BJ (cell line): ENCODE data around the gene SLC27A5. TPM values are rescaled to one million over a fixed set of nuclear protein-coding genes. Genes with fewer than 3 reads are reported as not detected.
A peak's percentile ranks its signal among the peaks of the same experiment; 100 is the strongest.

Experiments used
- CTCF ChIA-PET: fragments of 350-600 bp; formaldehyde crosslinking; extraction: SDS; loops from one replicate; lab custom pipeline; 2021; ENCODE audit warnings: antibody characterized with exemption, inconsistent platforms; lab: Yijun Ruan, JAX
- POLR2A ChIA-PET: fragments of 300-600 bp; sonication (Branson Sonifier 250); formaldehyde crosslinking; extraction: SDS; loops from one replicate; lab custom pipeline; 2021; ENCODE audit warnings: antibody characterized with exemption; lab: Charles Lee
- DNase-seq: peaks from one replicate; pipeline ENCODE4 v3.0.0-alpha.2; 2011; ENCODE audit warnings: low read depth
- H3K27me3 ChIP-seq: 2 replicates; pipeline ENCODE4 v1.6.0; 2011; ENCODE audit warnings: low read length; ENCODE audit not compliant: control insufficient read depth, insufficient read depth
- H3K36me3 ChIP-seq: 2 replicates; pipeline ENCODE4 v1.5.1; 2011; ENCODE audit warnings: low read length; ENCODE audit not compliant: control insufficient read depth, insufficient read depth
- H3K4me3 ChIP-seq: 2 replicates; pipeline ENCODE4 v1.5.1; 2011; ENCODE audit warnings: low read depth, mild to moderate bottlenecking, control low read depth, low read length
- polyA plus RNA-seq: library from polyadenylated mRNA; depleted of rRNA; stranded (reverse); fragments of >200 nt; gene quantifications from 2 replicates; pipeline ENCODE4 v1.2.3, GENCODE V29; 2011
- TF ChIP-seq, protein P1 (sequence below): IDR thresholded peaks from 2 replicates; pipeline ENCODE4 v1.5.1; 2011; ENCODE audit warnings: low read depth, mild to moderate bottlenecking, control low read depth, inconsistent platforms, low read length, moderate library complexity; ENCODE audit not compliant: insufficient read depth

SLC27A5 gene
- polyA plus RNA-seq, 1 experiment, result 13.1 TPM

DNA sequence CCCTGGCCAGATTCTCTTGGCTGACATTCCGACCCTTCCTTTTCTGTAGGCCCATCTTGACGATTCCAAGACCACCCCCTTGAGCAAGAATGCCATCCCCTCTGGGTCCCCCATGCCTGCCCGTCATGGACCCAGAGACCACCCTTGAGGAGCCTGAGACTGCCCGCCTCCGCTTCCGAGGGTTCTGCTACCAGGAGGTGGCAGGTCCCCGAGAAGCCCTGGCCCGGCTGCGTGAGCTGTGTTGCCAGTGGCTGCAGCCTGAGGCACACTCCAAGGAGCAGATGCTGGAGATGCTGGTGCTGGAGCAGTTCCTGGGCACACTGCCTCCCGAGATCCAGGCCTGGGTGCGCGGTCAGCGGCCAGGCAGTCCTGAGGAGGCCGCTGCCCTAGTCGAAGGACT lies 34.7 kb downstream of the SLC27A5 start:
- POLR2A ChIA-PET, result no interaction called here
- no peaks in the 10 kb centered on the region for H3K27me3 ChIP-seq
- no peak for DNase-seq
- peaks cover 15% of the 10 kb centered on the region for H3K36me3 ChIP-seq
- TF ChIP-seq, protein P1, sequence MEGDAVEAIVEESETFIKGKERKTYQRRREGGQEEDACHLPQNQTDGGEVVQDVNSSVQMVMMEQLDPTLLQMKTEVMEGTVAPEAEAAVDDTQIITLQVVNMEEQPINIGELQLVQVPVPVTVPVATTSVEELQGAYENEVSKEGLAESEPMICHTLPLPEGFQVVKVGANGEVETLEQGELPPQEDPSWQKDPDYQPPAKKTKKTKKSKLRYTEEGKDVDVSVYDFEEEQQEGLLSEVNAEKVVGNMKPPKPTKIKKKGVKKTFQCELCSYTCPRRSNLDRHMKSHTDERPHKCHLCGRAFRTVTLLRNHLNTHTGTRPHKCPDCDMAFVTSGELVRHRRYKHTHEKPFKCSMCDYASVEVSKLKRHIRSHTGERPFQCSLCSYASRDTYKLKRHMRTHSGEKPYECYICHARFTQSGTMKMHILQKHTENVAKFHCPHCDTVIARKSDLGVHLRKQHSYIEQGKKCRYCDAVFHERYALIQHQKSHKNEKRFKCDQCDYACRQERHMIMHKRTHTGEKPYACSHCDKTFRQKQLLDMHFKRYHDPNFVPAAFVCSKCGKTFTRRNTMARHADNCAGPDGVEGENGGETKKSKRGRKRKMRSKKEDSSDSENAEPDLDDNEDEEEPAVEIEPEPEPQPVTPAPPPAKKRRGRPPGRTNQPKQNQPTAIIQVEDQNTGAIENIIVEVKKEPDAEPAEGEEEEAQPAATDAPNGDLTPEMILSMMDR, result no peak
- CTCF ChIA-PET, result interaction anchor here (1.5 kb wide), 1 partner anchor 10 kb away, joined by 4 read pairs; no protein-coding TSS in a partner anchor
- no peak overlapping the region; the same call in 1 of the 2 replicates for H3K4me3 ChIP-seq

GRCh38 chr19:58476498-58477015 lies 35.2 kb downstream of the SLC27A5 start:
- TF ChIP-seq, protein P1, result no peak
- ChIA-PET CTCF (no interaction called here), POLR2A (no interaction called here)
- no peak for DNase-seq
- no peaks in the 10 kb centered on the region for H3K27me3 ChIP-seq
- H3K4me3 ChIP-seq, result peak overlapping the region; percentile 62
- peaks cover 19% of the 10 kb centered on the region for H3K36me3 ChIP-seq

- DNase-seq, result peak; percentile 84
- ChIA-PET CTCF (no interaction called here), POLR2A (no interaction called here)
- Histone ChIP-seq H3K27me3 (no peaks in the 10 kb centered on the region), H3K36me3 (peaks cover 18% of the 10 kb centered on the region), H3K4me3 (peak within 1 kb of the TSS; percentile 62)
- TF ChIP-seq, protein P1, result no peak
Observed at GRCh38 chr19:58475714-58476497, 35.9 kb downstream of the SLC27A5 start, which contains the start of gene ZNF446. ZNF446 (plus strand) TSS chr19:58476352; CDS start chr19:58477219, 867 bp downstream.

DNA sequence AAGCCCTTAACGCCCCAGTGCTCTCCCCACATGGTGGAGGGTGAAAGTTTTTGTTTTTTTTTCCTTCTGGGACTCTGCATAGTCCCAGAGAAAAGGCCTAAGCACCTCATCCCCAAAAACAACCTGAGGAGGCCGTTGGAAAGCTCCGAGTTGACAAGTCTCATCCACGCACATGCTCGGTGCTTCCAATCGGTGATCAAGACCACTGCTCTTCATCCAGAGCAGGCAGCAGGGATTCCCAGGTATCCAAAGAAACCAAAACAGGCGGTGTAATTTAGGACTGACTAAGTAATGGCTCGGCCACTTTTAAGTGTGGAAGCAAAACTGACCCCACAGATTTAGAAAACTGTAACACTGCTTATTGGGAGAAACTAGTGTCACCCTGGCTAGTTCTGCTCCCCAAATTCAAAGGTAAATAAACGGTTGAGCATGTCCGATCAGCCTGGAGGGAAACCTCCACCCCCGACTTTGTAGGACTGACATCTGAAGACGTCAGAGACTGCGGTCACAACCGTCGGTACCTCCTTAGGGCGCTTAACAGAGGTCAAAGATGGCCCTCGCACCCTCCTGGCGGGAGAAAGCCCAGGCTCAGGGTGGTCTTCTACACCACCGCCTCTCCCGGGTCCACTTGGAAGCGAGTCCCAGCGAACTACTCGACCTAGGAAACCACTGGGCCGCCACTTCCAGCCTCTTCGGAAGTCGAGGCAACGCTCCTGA lies 36.6 kb downstream of the SLC27A5 start:
- POLR2A ChIA-PET, result no interaction called here
- H3K4me3 ChIP-seq, result peak overlapping the region; percentile 62
- peaks cover 14% of the 10 kb centered on the region for H3K36me3 ChIP-seq
- no peaks in the 10 kb centered on the region for H3K27me3 ChIP-seq
- TF ChIP-seq, protein P1, result no peak
- CTCF ChIA-PET, result no interaction called here
- no peak for DNase-seq
